AG09319 (cell line): ENCODE data around the gene ADM2.

Experiments used
- DNase-seq: peaks from one replicate; pipeline ENCODE4 v3.0.0-alpha.2; 2010; ENCODE audit warnings: low read depth; ENCODE audit errors: extremely low read depth
- CTCF ChIP-seq: IDR thresholded peaks from 2 replicates; pipeline ENCODE4 v1.5.1; 2011; ENCODE audit warnings: low read depth, mild to moderate bottlenecking, inconsistent platforms, low read length, moderate library complexity

Gene ADM2

GRCh38 chr22:50488886-50489285 lies 7.5 kb downstream of the ADM2 start:
- TF ChIP-seq CTCF, result no peak
- DNase-seq, result no peak

- no peak for DNase-seq
- TF ChIP-seq CTCF, result no peak
Observed at GRCh38 chr22:50489363-50490243, 8.3 kb downstream of the ADM2 start.

- no peak for DNase-seq
Observed at GRCh38 chr22:50490531-50491308, 9.4 kb downstream of the ADM2 start.

GRCh38 chr22:50497093-50497492 lies 15.8 kb downstream of the ADM2 start:
- no peak for DNase-seq
- no peak for TF ChIP-seq CTCF

More at GRCh38 chr22:50490531-50491308, 9.4 kb downstream of the ADM2 start:
- no peak for TF ChIP-seq CTCF

GRCh38 chr22:50498322-50498890 lies 17.1 kb downstream of the ADM2 start:
- no peak for DNase-seq
- TF ChIP-seq CTCF, result peak; percentile 66

GRCh38 chr22:50500452-50500851 lies 19.1 kb downstream of the ADM2 start:
- no peak for DNase-seq
- no peak for TF ChIP-seq CTCF
